Activated naive CD8-positive, alpha-beta T cell treated with anti-CD3 and anti-CD28 coated beads, Interleukin-2, amount 50 U/mL, for 24 hours (primary cell): ENCODE measurements around the gene DYRK1A.

Experiments used
- ATAC-seq: fragments of 150-1000 bp; cut with Tn5 transposase; one replicate; pipeline ENCODE4 v1.10.0; 2021
- DNase-seq: peaks from one replicate; pipeline ENCODE4 v3.0.0; 2021
- H3K27ac Mint-ChIP-seq: one replicate; pipeline ENCODE4 v1.8.0; 2021; ENCODE audit warnings: mild to moderate bottlenecking, mixed read lengths
- H3K27me3 Mint-ChIP-seq: one replicate; pipeline ENCODE4 v1.8.0; 2021; ENCODE audit warnings: mixed read lengths
- H3K36me3 Mint-ChIP-seq: one replicate; pipeline ENCODE4 v1.8.0; 2021; ENCODE audit warnings: low read depth, mixed read lengths
- H3K4me1 Mint-ChIP-seq: one replicate; pipeline ENCODE4 v1.8.0; 2021; ENCODE audit warnings: mixed read lengths
- H3K4me3 Mint-ChIP-seq: one replicate; pipeline ENCODE4 v1.8.0; 2021; ENCODE audit warnings: mild to moderate bottlenecking, moderate library complexity, mixed read lengths
- H3K9me3 Mint-ChIP-seq: one replicate; pipeline ENCODE4 v1.8.0; 2021; ENCODE audit warnings: mixed read lengths

DYRK1A gene

DNA sequence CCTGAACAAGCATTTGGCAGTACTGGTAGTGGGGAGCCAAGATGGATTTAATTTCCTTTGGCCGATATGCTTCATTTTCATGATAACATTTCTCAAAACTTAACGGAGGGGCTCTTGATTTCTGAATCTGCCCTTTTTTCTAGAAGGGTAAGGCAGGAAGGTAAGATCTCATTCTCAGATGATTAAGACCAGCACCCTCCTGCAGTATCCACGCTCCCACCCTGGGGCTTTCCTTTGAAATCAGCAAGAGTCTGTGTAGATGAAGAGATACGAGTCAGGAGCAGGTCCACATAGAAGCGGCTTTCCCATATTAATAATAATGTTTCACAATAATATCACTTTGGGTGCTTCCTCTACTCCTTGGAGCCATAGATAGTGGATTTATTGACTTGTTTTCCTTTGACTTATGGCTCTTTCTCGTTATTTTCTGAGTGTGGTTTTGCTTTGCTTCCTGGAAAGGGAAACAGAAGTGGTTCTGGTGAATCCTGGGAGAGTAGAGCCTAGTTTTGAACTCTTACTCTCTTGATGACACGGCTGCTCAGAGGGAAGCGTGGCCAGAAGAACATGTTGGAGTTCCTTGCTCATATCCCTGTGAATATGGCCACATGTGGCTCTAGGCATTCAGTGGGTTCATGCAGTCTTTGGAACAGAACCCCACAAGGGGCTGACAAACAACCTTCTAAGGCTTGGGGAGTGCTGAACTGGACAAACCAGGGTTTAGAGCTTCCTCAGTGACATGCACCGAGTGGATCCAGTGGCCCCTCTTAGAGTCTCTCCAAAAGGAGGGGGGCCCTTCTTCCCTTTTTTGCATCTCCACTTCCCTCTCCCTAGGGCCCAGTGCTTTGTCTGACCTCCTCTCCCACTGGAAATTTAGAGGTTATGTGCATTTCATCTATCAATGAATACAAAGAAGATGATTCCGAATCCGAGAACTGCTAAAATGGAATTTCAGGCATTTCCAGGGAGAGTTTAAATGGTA lies 195.7 kb downstream of the DYRK1A start:
- Mint-ChIP-seq H3K27ac (peak overlapping the region; percentile 84), H3K4me3 (peak overlapping the region; percentile 88), H3K36me3 (no peaks in the 10 kb centered on the region), H3K27me3 (no peaks in the 10 kb centered on the region), H3K9me3 (peaks cover 4% of the 10 kb centered on the region), H3K4me1 (peaks cover 31% of the 10 kb centered on the region)
- ATAC-seq (no peak), DNase-seq (no peak)

DNA sequence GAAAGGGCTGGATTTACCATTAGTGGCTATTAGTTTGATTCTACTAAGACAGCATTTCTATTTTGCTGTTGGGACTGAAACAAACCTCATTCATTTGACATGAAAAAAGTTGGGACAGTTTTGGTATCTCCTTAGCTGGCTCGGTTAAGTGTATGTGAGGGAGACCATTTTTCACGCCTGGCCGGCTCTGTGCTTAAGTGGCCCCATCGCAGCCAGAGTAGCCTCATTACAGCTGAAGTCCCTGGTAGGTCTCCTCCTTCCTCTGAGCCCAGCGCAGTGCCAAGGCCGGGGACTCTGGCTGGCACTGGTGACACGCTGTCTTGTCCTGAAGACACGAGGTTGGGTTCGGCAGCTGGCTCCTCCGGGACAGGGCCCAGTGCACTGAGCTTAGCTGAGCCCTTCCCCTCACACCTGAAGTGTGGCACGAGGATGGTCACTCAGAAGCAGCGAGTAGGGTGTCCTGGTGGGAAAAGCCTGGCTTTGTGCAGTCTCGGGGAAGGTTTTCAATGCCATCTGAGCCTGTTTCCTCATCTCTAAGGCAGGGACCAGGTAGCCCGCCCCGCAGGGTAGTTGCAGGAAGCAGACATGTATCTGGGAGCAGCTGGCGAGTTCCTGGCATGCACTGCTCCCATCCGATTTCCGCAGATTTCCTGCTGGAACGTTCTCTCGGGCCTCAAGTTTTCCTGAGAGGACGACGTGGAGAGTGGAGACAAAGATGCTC lies 196.5 kb downstream of the DYRK1A start:
- Mint-ChIP-seq H3K27ac (peak overlapping the region; percentile 84), H3K27me3 (no peaks in the 10 kb centered on the region)
- no peak for ATAC-seq

DNA sequence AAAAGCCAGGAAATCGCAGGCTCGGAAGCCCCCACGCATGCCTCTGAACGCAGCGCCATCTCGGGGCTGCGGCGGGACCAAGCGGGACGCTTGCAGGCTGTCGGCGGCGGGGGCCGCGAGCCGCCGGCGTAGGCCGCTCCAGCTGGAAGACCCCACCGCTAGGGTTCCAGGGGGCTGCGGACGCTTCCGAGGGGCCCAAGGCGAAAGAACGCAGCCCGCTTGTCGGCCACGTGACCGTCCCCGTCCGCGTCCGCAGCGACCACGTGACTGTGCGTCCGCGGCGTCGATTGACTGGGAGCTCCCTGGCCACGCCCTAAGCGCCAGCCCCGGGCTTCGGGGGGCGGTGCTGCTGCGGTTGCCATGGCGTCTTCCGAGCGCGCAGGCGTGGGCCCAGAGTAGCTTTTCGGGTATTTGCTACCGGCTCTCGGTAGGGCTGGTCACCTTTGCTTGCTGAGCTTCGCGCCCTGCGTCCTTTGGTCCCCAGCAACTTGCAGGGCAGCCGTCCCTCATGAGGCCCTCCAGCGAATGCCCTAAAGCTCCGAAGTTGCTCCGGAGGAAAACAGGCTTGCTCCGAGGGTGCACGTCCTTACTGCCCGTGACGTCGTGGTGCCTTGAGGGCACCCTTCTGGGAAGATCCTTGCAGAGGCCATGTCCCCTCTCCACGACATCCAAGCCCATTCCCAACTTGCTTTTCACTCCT lies 197.2 kb downstream of the DYRK1A start:
- ATAC-seq (peak; percentile 76), DNase-seq (peak; percentile 89)
- Mint-ChIP-seq H3K27me3 (no peaks in the 10 kb centered on the region), H3K36me3 (no peaks in the 10 kb centered on the region), H3K4me3 (peak overlapping the region; percentile 88), H3K9me3 (peaks cover 4% of the 10 kb centered on the region), H3K4me1 (peaks cover 30% of the 10 kb centered on the region), H3K27ac (peak overlapping the region; percentile 100)

More for the DNA sequence above, 196.5 kb downstream of the DYRK1A start:
- Mint-ChIP-seq H3K4me1 (peaks cover 30% of the 10 kb centered on the region), H3K9me3 (peaks cover 4% of the 10 kb centered on the region), H3K4me3 (peak overlapping the region; percentile 88), H3K36me3 (no peaks in the 10 kb centered on the region)
- DNase-seq: no peak

DNA sequence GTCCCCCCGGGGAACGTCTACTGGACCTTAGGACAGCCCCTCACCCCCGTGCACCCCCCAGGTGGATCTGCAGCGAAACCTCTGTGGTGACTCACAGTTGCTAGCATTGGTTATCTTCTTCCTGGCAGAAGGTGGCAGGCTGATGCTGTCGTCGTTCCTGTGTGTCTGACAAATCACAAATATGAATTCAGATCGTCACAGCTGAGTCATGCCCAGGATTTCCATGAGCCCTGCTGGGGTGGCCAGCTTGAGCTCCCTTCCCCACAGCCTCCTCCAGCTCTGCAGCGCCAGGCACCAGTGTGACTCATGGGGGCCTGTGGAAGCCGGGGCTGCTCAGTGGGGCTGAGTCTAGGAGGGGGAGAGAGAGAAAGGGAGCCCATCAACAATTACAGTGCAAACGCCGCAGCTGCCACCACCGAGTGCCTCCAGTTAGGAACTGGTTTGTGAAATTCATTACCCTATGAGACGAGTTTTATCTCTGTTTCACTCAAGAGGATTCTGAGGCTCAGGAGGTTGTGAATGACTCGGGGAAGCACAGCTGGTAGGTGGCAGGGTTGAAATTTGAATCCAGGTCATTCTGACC lies 197.9 kb downstream of the DYRK1A start:
- H3K4me3 Mint-ChIP-seq: peak overlapping the region; percentile 88
- no peaks in the 10 kb centered on the region for H3K36me3 Mint-ChIP-seq
- peak; percentile 93 for ATAC-seq
- H3K4me1 Mint-ChIP-seq: peaks cover 30% of the 10 kb centered on the region
- H3K27ac Mint-ChIP-seq: peak overlapping the region; percentile 100
- peak; percentile 86 for DNase-seq
- no peaks in the 10 kb centered on the region for H3K27me3 Mint-ChIP-seq
- H3K9me3 Mint-ChIP-seq: peaks cover 4% of the 10 kb centered on the region

DNA sequence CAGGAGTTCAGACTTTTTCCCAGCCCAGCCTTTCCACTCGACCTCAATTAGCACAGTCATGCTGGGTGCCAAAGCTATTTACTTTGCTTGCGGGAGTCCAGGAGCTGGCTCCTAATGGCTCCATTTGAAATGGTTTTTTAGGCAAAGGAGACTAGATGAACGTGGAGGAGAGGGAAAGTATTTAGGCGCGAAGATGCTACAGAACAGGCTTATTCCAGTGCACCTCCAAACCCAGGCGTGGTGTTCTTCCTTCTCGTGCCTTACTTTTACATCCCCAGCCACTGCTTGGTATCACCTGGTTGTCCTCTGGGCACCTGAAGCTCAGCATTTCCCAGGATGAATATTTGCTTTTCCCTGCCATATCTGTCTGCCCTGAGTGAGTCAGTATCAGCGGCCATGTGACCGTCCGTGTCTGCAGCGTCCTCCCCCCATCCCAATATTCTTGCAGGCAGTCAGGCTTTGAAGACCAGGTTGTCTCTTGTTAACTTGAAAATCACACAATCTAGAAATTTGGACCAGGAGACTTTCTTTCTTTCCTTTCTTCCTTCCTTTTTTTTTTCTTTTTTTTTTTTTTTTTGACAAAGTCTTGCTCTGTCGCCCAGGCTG lies 198.5 kb downstream of the DYRK1A start:
- peak overlapping the region; percentile 100 for H3K27ac Mint-ChIP-seq
- no peaks in the 10 kb centered on the region for H3K27me3 Mint-ChIP-seq
- peaks cover 30% of the 10 kb centered on the region for H3K4me1 Mint-ChIP-seq
- ATAC-seq (no peak), DNase-seq (no peak)
- peak overlapping the region; percentile 88 for H3K4me3 Mint-ChIP-seq
- H3K36me3 Mint-ChIP-seq: no peaks in the 10 kb centered on the region
- H3K9me3 Mint-ChIP-seq: peaks cover 4% of the 10 kb centered on the region

DNA sequence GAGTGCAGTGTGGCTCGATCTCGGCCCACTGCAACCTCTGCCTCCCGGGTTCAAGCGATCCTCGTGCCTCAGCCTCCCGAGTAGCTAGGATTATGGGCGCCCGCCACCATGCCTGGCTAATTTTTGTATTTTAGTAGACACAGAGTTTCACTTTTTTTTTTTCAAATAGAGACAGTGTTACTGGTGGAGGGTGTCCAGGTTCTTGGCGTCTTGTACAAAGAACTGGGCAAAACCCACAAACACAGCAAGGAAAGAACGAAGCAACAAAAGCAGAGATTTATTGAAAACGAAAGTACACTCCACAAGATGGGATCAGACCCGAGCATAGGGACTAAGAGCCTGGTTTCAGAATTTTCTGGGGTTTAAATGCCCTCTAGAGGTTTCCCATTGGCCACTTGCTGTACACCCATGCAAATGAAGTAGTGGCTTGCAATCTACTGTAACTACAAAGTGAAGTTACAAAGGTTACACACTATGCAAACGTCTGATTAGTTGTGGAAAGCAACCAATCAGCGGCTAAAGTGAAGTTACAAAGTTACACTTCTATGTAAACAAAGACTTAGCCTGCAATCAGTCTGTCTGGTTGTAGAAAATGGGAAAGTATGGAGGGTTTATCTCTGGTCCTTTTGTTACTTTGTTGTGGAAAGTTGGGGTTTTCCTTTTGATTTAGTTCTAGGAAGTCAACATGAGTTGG lies 199.1 kb downstream of the DYRK1A start:
- Mint-ChIP-seq H3K9me3 (peaks cover 4% of the 10 kb centered on the region), H3K27me3 (no peaks in the 10 kb centered on the region), H3K4me3 (no peak overlapping the region), H3K4me1 (peaks cover 30% of the 10 kb centered on the region), H3K36me3 (no peaks in the 10 kb centered on the region), H3K27ac (peak overlapping the region; percentile 100)
- DNase-seq: no peak
- no peak for ATAC-seq

DNA sequence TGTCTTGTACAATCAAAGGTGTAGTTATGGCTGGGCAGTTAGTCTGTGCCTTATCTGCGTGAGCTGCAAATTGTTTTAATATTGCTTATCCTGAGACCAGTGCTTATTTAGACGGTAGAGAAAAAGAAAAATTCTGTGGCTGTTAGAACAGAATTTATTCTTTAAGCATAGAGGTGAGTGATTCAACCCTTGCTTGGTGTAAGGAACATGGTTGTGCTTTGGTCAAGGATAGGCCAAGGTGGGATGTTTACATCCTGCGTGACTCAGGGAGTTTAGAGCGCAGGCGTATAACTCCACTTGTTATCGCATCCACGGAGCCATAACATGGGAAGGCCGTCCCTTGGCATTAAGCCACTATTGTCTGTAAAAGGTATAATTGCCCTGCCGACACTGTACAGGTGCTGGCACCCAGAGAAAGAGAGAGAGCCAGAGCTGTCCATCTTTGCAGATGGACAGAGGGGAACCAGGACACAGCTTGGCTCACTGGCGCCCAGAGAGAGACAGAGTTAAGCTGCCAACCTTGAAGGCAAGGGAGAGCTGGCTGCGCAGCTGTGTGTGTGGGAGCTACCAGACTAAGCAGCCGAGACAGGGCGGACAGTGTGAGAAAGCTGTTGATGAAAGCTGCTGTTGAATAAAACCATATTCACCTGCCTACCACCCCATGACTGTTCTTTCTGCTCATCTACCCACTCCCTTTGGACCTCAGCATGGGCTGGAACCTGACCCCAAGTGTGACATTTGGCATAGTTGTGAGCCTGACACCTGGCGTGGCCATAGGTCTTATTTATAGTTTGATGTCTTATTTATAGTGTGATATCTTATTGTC lies 200.4 kb downstream of the DYRK1A start:
- ATAC-seq: no peak
- H3K27me3 Mint-ChIP-seq: no peaks in the 10 kb centered on the region
- H3K9me3 Mint-ChIP-seq: no peaks in the 10 kb centered on the region
- peaks cover 30% of the 10 kb centered on the region for H3K4me1 Mint-ChIP-seq
- no peak for DNase-seq
- H3K4me3 Mint-ChIP-seq: no peak overlapping the region
- no peak overlapping the region for H3K27ac Mint-ChIP-seq
- no peaks in the 10 kb centered on the region for H3K36me3 Mint-ChIP-seq

DNA sequence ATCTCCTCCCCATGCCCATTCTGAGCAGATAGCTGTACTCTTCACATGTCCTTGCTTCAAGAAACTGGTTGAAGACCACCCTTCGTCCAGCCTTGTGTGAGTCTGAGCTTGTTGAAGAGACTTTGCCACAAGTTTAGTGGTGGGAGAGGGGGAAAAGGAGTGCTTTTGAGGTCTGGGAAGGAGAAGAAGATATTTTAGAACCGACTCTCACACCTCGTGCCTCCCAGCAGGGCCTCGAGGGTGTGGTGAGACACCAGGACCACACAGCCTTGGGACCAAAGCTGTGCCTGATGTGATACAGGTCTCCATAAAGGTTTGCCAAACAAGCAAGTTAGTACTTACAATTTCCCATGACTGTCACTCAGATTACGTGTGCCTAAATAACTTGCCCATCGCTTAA lies 201.8 kb downstream of the DYRK1A start:
- Mint-ChIP-seq H3K9me3 (no peaks in the 10 kb centered on the region), H3K36me3 (no peaks in the 10 kb centered on the region), H3K4me1 (peaks cover 21% of the 10 kb centered on the region), H3K4me3 (no peak overlapping the region), H3K27me3 (no peaks in the 10 kb centered on the region), H3K27ac (no peak overlapping the region)
- DNase-seq: no peak
- ATAC-seq: no peak

DNA sequence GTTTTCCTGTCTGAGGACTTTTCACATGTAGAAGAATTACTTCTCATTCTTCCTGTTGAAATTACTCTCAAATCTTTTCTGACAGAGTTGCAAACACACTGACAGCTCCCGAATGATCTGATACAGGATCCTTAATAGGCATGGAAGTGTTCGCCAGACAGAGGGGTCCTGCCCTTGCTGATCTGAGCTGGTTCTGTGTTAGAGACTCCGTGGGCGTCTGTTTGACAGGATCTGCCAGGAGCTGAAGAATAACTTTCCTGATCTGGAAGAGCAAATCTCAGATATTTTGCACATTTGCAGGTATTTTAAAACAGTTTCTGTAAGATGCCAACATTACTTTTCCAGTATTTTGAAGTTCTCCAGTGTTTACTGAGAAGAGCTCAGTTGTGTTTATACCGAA lies 202.3 kb downstream of the DYRK1A start:
- peaks cover 21% of the 10 kb centered on the region for H3K4me1 Mint-ChIP-seq
- H3K27ac Mint-ChIP-seq: no peak overlapping the region

DNA sequence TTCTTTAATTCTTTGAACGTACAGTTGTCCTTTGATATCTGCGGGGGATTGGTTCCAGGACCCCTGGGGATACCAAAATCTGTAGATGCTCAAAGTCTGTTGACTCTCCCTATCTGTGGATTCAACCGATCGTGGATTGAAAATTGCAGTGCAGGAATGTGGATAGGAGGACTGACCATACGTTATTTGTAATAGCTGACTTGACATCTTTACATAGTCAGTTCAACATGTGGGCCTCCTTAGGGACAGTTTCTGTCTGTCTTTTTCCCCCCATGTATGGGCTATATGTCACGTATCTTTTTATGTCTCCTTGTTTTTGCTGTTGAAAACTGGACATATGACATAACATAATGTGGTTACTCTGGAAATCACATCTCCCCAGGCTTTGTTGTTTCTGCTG lies 204.9 kb downstream of the DYRK1A start:
- no peak for ATAC-seq
- no peaks in the 10 kb centered on the region for H3K27me3 Mint-ChIP-seq
- H3K9me3 Mint-ChIP-seq: no peaks in the 10 kb centered on the region
- no peak overlapping the region for H3K4me3 Mint-ChIP-seq
- H3K27ac Mint-ChIP-seq: no peak overlapping the region
- no peak for DNase-seq
- no peaks in the 10 kb centered on the region for H3K4me1 Mint-ChIP-seq
- H3K36me3 Mint-ChIP-seq: no peaks in the 10 kb centered on the region

More for the DNA sequence above, 202.3 kb downstream of the DYRK1A start:
- Mint-ChIP-seq H3K9me3 (no peaks in the 10 kb centered on the region), H3K36me3 (no peaks in the 10 kb centered on the region), H3K27me3 (no peaks in the 10 kb centered on the region), H3K4me3 (no peak overlapping the region)
- ATAC-seq (no peak), DNase-seq (no peak)

DNA sequence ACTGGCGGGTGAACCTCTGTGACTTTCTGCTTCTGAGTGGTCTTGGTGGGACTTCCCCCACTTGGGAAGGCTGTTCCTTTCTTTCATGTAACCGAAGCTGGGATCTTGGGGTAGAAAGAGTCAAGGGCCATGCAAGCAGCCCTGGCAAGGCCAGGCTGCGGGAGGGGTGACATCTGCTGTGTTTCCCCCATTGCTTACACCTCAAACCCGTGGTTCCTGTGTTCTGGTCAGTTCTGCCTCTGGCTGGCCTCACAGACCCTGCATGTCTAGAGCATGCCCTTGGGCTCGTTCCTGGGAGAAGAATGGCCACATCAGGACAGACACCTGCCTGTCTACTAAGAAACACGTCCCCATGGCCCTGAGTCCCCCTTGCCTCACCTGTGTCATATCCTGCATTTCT lies 207.7 kb downstream of the DYRK1A start:
- H3K9me3 Mint-ChIP-seq: peaks cover 9% of the 10 kb centered on the region
- no peak overlapping the region for H3K27ac Mint-ChIP-seq
- ATAC-seq: no peak
- H3K36me3 Mint-ChIP-seq: peaks cover 9% of the 10 kb centered on the region
- no peak for DNase-seq
- no peaks in the 10 kb centered on the region for H3K4me1 Mint-ChIP-seq
- no peaks in the 10 kb centered on the region for H3K27me3 Mint-ChIP-seq
- no peak overlapping the region for H3K4me3 Mint-ChIP-seq

DNA sequence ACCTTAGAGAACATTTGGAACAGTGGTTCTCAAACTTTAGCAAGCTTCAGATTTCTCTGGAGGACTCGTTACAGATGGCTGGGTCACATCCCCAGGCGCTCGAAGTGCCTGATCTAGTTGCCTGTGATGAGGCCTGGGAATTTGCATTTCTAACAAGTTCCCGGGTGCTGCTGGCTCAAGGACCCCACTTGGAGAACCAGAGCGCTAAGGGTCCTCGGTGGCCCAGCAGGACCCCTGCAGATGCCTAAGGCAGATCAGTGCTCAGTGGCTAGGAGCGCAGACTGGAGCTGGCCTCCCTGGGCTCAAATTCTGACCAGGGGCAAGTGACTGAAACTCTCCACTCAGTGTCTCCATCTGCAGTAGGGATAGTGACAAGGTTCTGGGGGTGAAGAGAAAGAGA lies 208.2 kb downstream of the DYRK1A start:
- ATAC-seq: no peak
- no peak for DNase-seq
- Mint-ChIP-seq H3K9me3 (peaks cover 13% of the 10 kb centered on the region), H3K27ac (no peak overlapping the region), H3K36me3 (peaks cover 9% of the 10 kb centered on the region), H3K4me1 (no peaks in the 10 kb centered on the region), H3K4me3 (no peak overlapping the region), H3K27me3 (no peaks in the 10 kb centered on the region)

DNA sequence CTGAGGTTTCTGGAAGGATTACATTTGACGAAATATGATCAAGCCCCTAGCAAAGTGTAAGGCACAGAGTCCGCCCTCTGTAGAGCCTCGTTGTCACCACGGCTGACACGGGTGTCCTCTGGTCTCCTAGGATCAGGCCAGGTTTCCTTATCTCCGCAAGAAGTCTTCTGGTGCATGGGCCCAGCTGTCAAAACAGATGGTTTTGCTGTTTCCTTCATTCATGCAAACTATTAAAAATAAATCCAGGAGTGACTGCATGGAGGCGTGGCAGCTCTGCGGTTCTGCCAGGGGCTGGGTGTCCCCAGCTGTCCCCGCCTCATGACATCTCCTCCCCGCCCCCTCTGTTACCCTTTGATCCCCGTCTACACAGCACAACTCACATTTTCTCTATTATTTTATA lies 209.0 kb downstream of the DYRK1A start:
- DNase-seq (no peak), ATAC-seq (no peak)
- Mint-ChIP-seq H3K9me3 (peaks cover 17% of the 10 kb centered on the region), H3K36me3 (peaks cover 9% of the 10 kb centered on the region), H3K4me1 (no peaks in the 10 kb centered on the region), H3K27ac (no peak overlapping the region), H3K4me3 (no peak overlapping the region), H3K27me3 (peaks cover 3% of the 10 kb centered on the region)
